VCaP (cell line): ENCODE results near the gene XCR1.

Source experiments
- H3K27ac ChIP-seq: fragments of 450-650 bp; 2 replicates; pipeline ENCODE4 v1.5.1; 2017
- CTCF ChIP-seq: fragments of 450-650 bp; conservative IDR thresholded peaks from 2 replicates; pipeline ENCODE4 v1.5.1; 2017; ENCODE audit warnings: mild to moderate bottlenecking, moderate library complexity

XCR1 gene

DNA sequence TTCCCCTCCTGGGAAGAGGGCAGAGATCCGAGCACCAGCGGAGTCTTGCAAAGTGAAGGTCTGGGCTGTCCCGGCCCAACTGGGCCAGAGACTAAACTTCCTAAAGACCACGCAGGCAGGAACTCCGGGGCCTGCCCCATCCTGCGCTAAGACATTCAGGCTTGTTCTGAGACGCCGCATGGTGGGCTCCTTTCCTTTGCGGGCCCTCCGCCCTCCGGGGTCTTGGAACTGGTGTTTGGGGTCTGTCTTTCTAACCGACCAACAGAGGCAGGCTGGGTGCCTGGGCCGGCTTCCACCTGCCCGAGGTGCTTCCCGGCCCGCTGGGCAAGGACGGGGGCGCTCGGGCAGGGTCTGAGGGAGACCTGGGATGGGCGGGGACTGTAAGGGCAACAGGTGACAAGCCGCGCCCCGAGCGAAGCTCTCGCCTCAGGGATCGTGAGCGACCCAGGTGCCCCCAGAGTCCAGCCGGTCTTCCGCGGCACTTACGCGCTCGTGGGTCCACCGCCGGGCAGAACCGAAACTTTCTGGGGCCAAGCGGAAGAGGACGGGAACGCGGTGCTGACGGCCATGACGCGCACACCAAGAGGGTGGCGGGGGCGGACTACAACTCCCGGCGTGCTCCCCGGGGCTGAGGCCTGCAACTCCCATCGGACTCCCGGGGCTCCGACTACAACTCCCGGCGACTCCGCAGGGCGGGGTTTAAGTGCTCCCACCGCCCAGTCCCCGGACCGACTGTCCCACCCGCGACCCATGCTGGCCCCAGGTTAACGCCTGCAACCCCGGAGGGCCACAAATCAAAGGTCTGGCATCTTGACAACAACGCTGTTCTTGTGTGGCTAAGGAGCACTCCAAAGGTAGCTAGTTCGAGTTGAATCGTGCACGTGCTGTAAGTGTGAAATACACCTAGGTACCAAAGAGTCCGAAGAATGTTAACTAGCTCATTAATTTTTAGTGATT lies 31.8 kb downstream of the XCR1 start, which contains the start of gene FYCO1:
TSS of gene FYCO1 (minus strand) at position 589 of the 957 bp plus-strand sequence. CDS start 10,914 bp downstream, outside the sequence.
- no peak for TF ChIP-seq CTCF
- peak within 1 kb of the TSS; percentile 91 for H3K27ac ChIP-seq

GRCh38 chr3:45994419-45995235 lies 32.7 kb downstream of the XCR1 start:
- TF ChIP-seq CTCF, result no peak
- H3K27ac ChIP-seq, result peak overlapping the region; percentile 91

DNA sequence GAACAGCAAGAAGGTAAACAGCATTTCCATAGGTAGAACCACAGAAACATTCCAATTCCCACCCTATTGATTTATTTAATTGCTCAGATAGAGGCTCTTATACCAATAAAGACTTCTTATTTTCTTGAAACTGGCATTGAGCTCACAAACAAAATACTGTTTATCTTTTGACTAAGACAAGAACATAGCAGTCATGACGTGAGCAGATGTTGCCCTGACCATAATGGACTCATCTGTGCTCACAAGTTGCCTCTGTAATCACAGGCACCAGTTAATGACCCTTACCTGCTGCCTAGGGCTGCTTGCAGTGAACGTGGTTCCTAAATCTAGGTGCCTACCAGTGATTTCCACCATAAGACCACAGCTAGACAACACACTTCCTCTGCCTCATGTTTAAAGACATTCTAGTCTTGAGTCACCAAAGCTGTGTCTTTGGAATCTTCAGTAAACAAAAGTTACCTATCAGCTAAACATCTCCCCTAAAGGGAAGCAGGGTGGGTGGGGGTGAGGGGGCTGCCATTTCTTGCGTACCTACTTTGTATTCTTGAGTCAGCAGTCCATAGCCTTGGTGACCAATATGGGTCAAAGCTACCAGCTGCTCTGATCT lies 33.8 kb downstream of the XCR1 start:
- TF ChIP-seq CTCF, result no peak

GRCh38 chr3:45992821-45993221 lies 34.5 kb downstream of the XCR1 start:
- no peak for TF ChIP-seq CTCF
- no peak overlapping the region; the same call in 1 of the 2 replicates for H3K27ac ChIP-seq

More for the DNA sequence above, 33.8 kb downstream of the XCR1 start:
- H3K27ac ChIP-seq, result no peak overlapping the region

GRCh38 chr3:45992133-45992729 lies 35.1 kb downstream of the XCR1 start:
- peak overlapping the region; percentile 9; the same call in 1 of the 2 replicates for H3K27ac ChIP-seq
- no peak for TF ChIP-seq CTCF

- H3K27ac ChIP-seq, result peak overlapping the region; percentile 9; the same call in 1 of the 2 replicates
- TF ChIP-seq CTCF, result no peak
These were observed 35.9 kb downstream of the XCR1 start for GRCh38 chr3:45991341-45991740.
